CD14-positive monocyte (primary cell): Measurements from ENCODE around the gene FCHO1. TPM values are rescaled to one million over a fixed set of nuclear protein-coding genes. Genes with fewer than 3 reads are reported as not detected.
A peak's percentile ranks its signal among the peaks of the same experiment; 100 is the strongest.

Source experiments
- DNase-seq, 3 donors: peaks; one replicate each; pipeline ENCODE4 v3.0.0-alpha.2; 2011 to 2022
- H2AFZ ChIP-seq: 2 replicates; pipeline ENCODE4 v1.6.0; 2012; ENCODE audit warnings: mild to moderate bottlenecking, low read depth, low read length, inconsistent platforms; ENCODE audit not compliant: insufficient read depth, poor library complexity, severe bottlenecking
- H3K27ac ChIP-seq, 2 donors: 1 replicate in 1 of 2; 2 replicates in 1 of 2; pipeline ENCODE4 v1.5.1; 2012 to 2013; ENCODE audit warnings: low read length in 2 of 2, control low read depth in 1 of 2, inconsistent platforms in 1 of 2, low read depth in 1 of 2, mild to moderate bottlenecking in 1 of 2
- H3K27me3 ChIP-seq, 2 donors: one replicate each; pipeline versions ENCODE4 v1.6.0 to v1.6.1; 2011 to 2013; ENCODE audit warnings: low read length in 2 of 2; ENCODE audit not compliant: control insufficient read depth in 2 of 2, insufficient read depth in 2 of 2
- H3K36me3 ChIP-seq, 2 donors: replicated peaks in 1 of 2; 1 replicate in 1 of 2; 2 replicates in 1 of 2; pipeline versions ENCODE4 v1.5.1 to v1.6.1; 2012 to 2013; ENCODE audit warnings: low read length in 2 of 2, control low read depth in 1 of 2, inconsistent platforms in 1 of 2, mild to moderate bottlenecking in 1 of 2; ENCODE audit not compliant: insufficient read depth in 2 of 2, control insufficient read depth in 1 of 2
- H3K4me1 ChIP-seq, 2 donors: 1 replicate in 1 of 2; 2 replicates in 1 of 2; pipeline versions ENCODE4 v1.5.1 to v1.6.1; 2012 to 2013; ENCODE audit warnings: low read length in 2 of 2, control low read depth in 1 of 2, inconsistent platforms in 1 of 2, mild to moderate bottlenecking in 1 of 2, moderate library complexity in 1 of 2; ENCODE audit not compliant: insufficient read depth in 2 of 2, control insufficient read depth in 1 of 2
- H3K4me2 ChIP-seq: replicated peaks from 2 replicates; pipeline ENCODE3; 2012; ENCODE audit warnings: low read length, moderate library complexity, mild to moderate bottlenecking; ENCODE audit not compliant: poor library complexity, severe bottlenecking; ENCODE audit errors: extremely low read depth
- H3K4me3 ChIP-seq, 3 experiments: fragments of 200-600 bp in 1 of 3; sonication (generic) in 1 of 3; replicated peaks in 1 of 3; 1 replicate in 2 of 3; 2 replicates in 1 of 3; pipeline ENCODE4 v1.5.1; 2011 to 2013; ENCODE audit warnings: low read length in 3 of 3, mild to moderate bottlenecking in 3 of 3, control low read depth in 2 of 3, low read depth in 2 of 3, inconsistent platforms in 1 of 3, moderate library complexity in 1 of 3
- H3K79me2 ChIP-seq: 2 replicates; pipeline ENCODE4 v1.6.0; 2012; ENCODE audit warnings: mild to moderate bottlenecking, control low read depth, inconsistent platforms, low read length, moderate library complexity; ENCODE audit not compliant: insufficient read depth
- H3K9ac ChIP-seq: 2 replicates; pipeline ENCODE4 v1.6.0; 2017; ENCODE audit warnings: low read length, mild to moderate bottlenecking; ENCODE audit not compliant: insufficient read depth, poor library complexity, severe bottlenecking
- H3K9me3 ChIP-seq, 2 donors: replicated peaks in 1 of 2; 1 replicate in 1 of 2; 2 replicates in 1 of 2; pipeline versions ENCODE4 v1.5.1 to v1.6.1; 2012 to 2013; ENCODE audit warnings: low read length in 2 of 2, control low read depth in 1 of 2; ENCODE audit not compliant: control insufficient read depth in 1 of 2, insufficient read depth in 1 of 2
- H4K20me1 ChIP-seq: 2 replicates; pipeline ENCODE4 v1.6.0; 2012; ENCODE audit warnings: mild to moderate bottlenecking, low read length, control low read depth, moderate library complexity; ENCODE audit not compliant: insufficient read depth
- H3K27ac Mint-ChIP-seq, 7 donors: one replicate each; pipeline ENCODE4 v1.8.0; 2020; ENCODE audit warnings: mild to moderate bottlenecking in 7 of 7, mixed read lengths in 7 of 7, moderate library complexity in 6 of 7, inconsistent platforms in 2 of 7
- H3K27me3 Mint-ChIP-seq, 3 donors: one replicate each; pipeline ENCODE4 v1.8.0; 2021 to 2022; ENCODE audit warnings: low read depth in 3 of 3, mild to moderate bottlenecking in 3 of 3, mixed read lengths in 3 of 3, moderate library complexity in 3 of 3, inconsistent platforms in 1 of 3
- H3K36me3 Mint-ChIP-seq, 2 donors: one replicate each; pipeline ENCODE4 v1.8.0; 2020; ENCODE audit warnings: mixed read lengths in 2 of 2, inconsistent platforms in 1 of 2, mild to moderate bottlenecking in 1 of 2
- H3K4me1 Mint-ChIP-seq: one replicate; pipeline ENCODE4 v1.8.0; 2020; ENCODE audit warnings: mild to moderate bottlenecking, mixed read lengths
- H3K4me3 Mint-ChIP-seq, 2 donors: one replicate each; pipeline ENCODE4 v1.8.0; 2020; ENCODE audit warnings: mild to moderate bottlenecking in 2 of 2, mixed read lengths in 2 of 2, moderate library complexity in 1 of 2
- H3K9me3 Mint-ChIP-seq, 7 donors: one replicate each; pipeline ENCODE4 v1.8.0; 2020 to 2022; ENCODE audit warnings: mixed read lengths in 7 of 7, mild to moderate bottlenecking in 6 of 7, moderate library complexity in 6 of 7, inconsistent platforms in 2 of 7
- CTCF ChIP-seq: fragments of 200-600 bp; IDR thresholded peaks from one replicate; pipeline ENCODE4 v1.8.0; 2022; ENCODE audit warnings: antibody characterized with exemption, mild to moderate bottlenecking
- WGBS: methylation state at CpG from one replicate; pipeline ENCODE4 v1.1.5; 2013; ENCODE audit warnings: missing lambda C conversion rate; ENCODE audit not compliant: insufficient coverage; 5-methylcytosine and 5-hydroxymethylcytosine counted together
- intact Hi-C, 2 donors: fragments of 100-400 bp; cut with micrococcal nuclease; formaldehyde crosslinking; loops; one replicate each; pipeline versions ENCODE4 v1.15.0 to v1.15.1; 2023
- polyA plus RNA-seq, 3 donors: library from polyadenylated mRNA; depleted of rRNA in 1 of 3; unstranded in 2 of 3; stranded (reverse) in 1 of 3; fragments of 300-500 nt in 2 of 3; fragments of >200 nt in 1 of 3; fragmentation: Illumina TruSeq in 2 of 3; gene quantifications; 1 replicate in 2 of 3; 2 replicates in 1 of 3; pipeline ENCODE4 v1.2.3, GENCODE V29; 2012 to 2021

FCHO1 gene
- polyA plus RNA-seq, 3 donors, result 11.4 to 32.0 (median 13.4) TPM

DNA sequence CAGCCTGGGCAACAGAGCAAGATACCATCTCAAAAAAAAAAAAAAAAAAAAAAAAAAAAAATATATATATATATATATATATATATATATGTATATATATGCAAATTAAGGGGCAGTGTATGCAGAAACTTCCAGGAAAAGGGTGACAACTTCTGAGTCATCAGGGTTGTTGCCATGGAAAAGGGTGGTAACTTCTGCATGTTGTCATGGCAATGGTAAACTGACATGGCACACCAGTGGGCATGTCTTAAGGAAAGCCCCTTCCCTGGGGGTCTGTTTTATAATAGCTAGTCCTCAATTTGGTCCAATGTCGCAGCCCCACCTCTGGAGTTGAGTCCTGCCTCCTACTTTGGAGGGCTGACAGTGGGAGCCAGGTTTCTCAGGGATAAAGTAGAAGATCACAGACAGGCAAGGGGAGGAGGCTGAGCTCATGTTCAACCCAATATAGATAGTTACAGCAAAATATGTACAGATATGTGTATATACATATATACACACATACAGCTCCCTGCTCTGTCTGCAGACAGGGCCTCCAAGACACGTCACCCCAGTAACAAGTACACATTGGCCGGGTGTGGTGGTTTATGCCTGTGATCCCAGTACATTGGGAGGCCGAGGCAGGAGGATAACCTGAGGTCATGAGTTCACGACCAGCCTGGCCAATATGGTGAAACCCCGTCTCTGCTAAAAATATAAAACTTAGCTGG lies 7.2 kb upstream of the FCHO1 start:
- Mint-ChIP-seq H3K27ac (peak overlapping the region; percentile 77 to 95 (median 83)), H3K27me3 (peaks cover 0 to 3% (median 2%) of the 10 kb centered on the region in 3 donors), H3K36me3 (peaks cover 8 to 12% of the 10 kb centered on the region in 2 donors), H3K4me1 (peaks cover 32% of the 10 kb centered on the region), H3K9me3 (peaks cover 0 to 4% (median 1%) of the 10 kb centered on the region in 7 donors), H3K4me3 (no peak overlapping the region)
- H3K36me3 ChIP-seq, result no peaks in the 10 kb centered on the region
- no peak overlapping the region for H3K9ac ChIP-seq
- no peak overlapping the region for H3K4me3 ChIP-seq
- H4K20me1 ChIP-seq, result no peaks in the 10 kb centered on the region
- H3K4me1 ChIP-seq, result peaks cover 21 to 38% of the 10 kb centered on the region in 2 donors
- no peak overlapping the region for H2AFZ ChIP-seq
- 57% methylated on average over 1 of the region's 6 CpGs for WGBS
- peak overlapping the region in 1 of 2 donors; percentile 73 for H3K27ac ChIP-seq
- peaks cover 14% of the 10 kb centered on the region for H3K79me2 ChIP-seq
- H3K4me2 ChIP-seq, result no peak overlapping the region
- H3K27me3 ChIP-seq, result no peaks in the 10 kb centered on the region
- intact Hi-C loops, result no loop called here
- no peak for TF ChIP-seq CTCF
- H3K9me3 ChIP-seq, result no peaks in the 10 kb centered on the region
- peak; percentile 74 to 90 (median 90) for DNase-seq

GRCh38 chr19:17747205-17748098 lies 3.8 kb upstream of the FCHO1 start:
- peak overlapping the region; percentile 48 to 85 (median 66) for H3K4me3 ChIP-seq
- no peaks in the 10 kb centered on the region for H3K36me3 ChIP-seq
- Mint-ChIP-seq H3K36me3 (peaks cover 0 to 6% of the 10 kb centered on the region in 2 donors), H3K27ac (peak overlapping the region in 6 of 7 donors; percentile 47 to 90 (median 80)), H3K27me3 (peaks cover 0 to 3% (median 0%) of the 10 kb centered on the region in 3 donors), H3K4me3 (peak overlapping the region; percentile 42 to 69), H3K9me3 (peaks cover 0 to 1% (median 0%) of the 10 kb centered on the region in 7 donors), H3K4me1 (peaks cover 55% of the 10 kb centered on the region)
- H3K27me3 ChIP-seq, result no peaks in the 10 kb centered on the region
- H3K79me2 ChIP-seq, result peaks cover 37% of the 10 kb centered on the region
- intact Hi-C loops, result loop anchor here in 1 of 2 donors (2.0 kb wide), 1 partner anchor 31 kb away; no protein-coding TSS in a partner anchor
- TF ChIP-seq CTCF, result no peak
- no peaks in the 10 kb centered on the region for H4K20me1 ChIP-seq
- H2AFZ ChIP-seq, result peak overlapping the region; percentile 71
- WGBS, result 5% methylated on average over 57 of the region's 75 CpGs
- H3K9me3 ChIP-seq, result no peaks in the 10 kb centered on the region
- peak overlapping the region; percentile 61 for H3K9ac ChIP-seq
- peak overlapping the region in 1 of 2 donors; percentile 65 for H3K27ac ChIP-seq
- peak overlapping the region; percentile 86 for H3K4me2 ChIP-seq
- peak; percentile 94 to 97 (median 96) for DNase-seq
- H3K4me1 ChIP-seq, result peaks cover 55 to 65% of the 10 kb centered on the region in 2 donors
